RWPE2 (cell line): ENCODE results near the gene CSTF3.

ENCODE experiments used
- ATAC-seq: fragments of 200-7000 bp; cut with Tn5 transposase; 3 replicates; pipeline ENCODE4 v1.9.1; 2021; ENCODE audit warnings: low read depth
- DNase-seq: peaks from one replicate; pipeline ENCODE4 v3.0.0-alpha.2; 2020; ENCODE audit warnings: low spot score
- H3K27ac ChIP-seq: fragments of 450-650 bp; 2 replicates; pipeline ENCODE4 v1.5.1; 2017; ENCODE audit warnings: mild to moderate bottlenecking; ENCODE audit not compliant: poor library complexity, severe bottlenecking
- H3K27me3 ChIP-seq: fragments of 250-450 bp; sonication (Bioruptor Pico); 2 replicates; pipeline ENCODE4 v1.5.1; 2021; ENCODE audit warnings: mild to moderate bottlenecking, moderate library complexity; ENCODE audit not compliant: insufficient read depth, poor library complexity, severe bottlenecking
- H3K36me3 ChIP-seq: fragments of 250-450 bp; sonication (Bioruptor Pico); 2 replicates; pipeline ENCODE4 v1.5.1; 2020; ENCODE audit warnings: low read depth, mild to moderate bottlenecking, moderate library complexity
- H3K4me1 ChIP-seq: fragments of 250-450 bp; sonication (Bioruptor Pico); 2 replicates; pipeline ENCODE4 v1.5.1; 2021; ENCODE audit warnings: mild to moderate bottlenecking, moderate library complexity; ENCODE audit not compliant: insufficient read depth, poor library complexity, severe bottlenecking
- H3K4me3 ChIP-seq: fragments of 250-450 bp; sonication (Bioruptor Pico); 2 replicates; pipeline ENCODE4 v1.5.1; 2021; ENCODE audit warnings: mild to moderate bottlenecking, moderate library complexity; ENCODE audit not compliant: severe bottlenecking
- H3K9me3 ChIP-seq: fragments of 250-450 bp; sonication (Bioruptor Pico); 2 replicates; pipeline ENCODE4 v1.5.1; 2021; ENCODE audit warnings: mild to moderate bottlenecking, moderate library complexity; ENCODE audit not compliant: severe bottlenecking
- CTCF ChIP-seq: fragments of 450-650 bp; IDR thresholded peaks from one replicate; pipeline ENCODE4 v1.5.1; 2017; ENCODE audit warnings: mild to moderate bottlenecking, moderate library complexity; ENCODE audit not compliant: poor library complexity, severe bottlenecking

The CSTF3 gene

GRCh38 chr11:33116535-33116934 lies 44.7 kb downstream of the CSTF3 start:
- Histone ChIP-seq H3K4me3 (no peak overlapping the region), H3K9me3 (no peaks in the 10 kb centered on the region), H3K36me3 (peaks cover 8% of the 10 kb centered on the region), H3K27me3 (no peaks in the 10 kb centered on the region), H3K4me1 (no peaks in the 10 kb centered on the region), H3K27ac (no peak overlapping the region)
- TF ChIP-seq CTCF: no peak
- peak; percentile 97 for ATAC-seq
- no peak for DNase-seq

- DNase-seq: no peak
- TF ChIP-seq CTCF: no peak
- H3K4me1 ChIP-seq: no peaks in the 10 kb centered on the region
- no peaks in the 10 kb centered on the region for H3K27me3 ChIP-seq
- H3K4me3 ChIP-seq: no peak overlapping the region
- no peak overlapping the region for H3K27ac ChIP-seq
- H3K36me3 ChIP-seq: peaks cover 38% of the 10 kb centered on the region
- no peak for ATAC-seq
- no peaks in the 10 kb centered on the region for H3K9me3 ChIP-seq
Measured at GRCh38 chr11:33110083-33110482, 51.2 kb downstream of the CSTF3 start.

- DNase-seq (no peak), ATAC-seq (no peak)
- Histone ChIP-seq H3K36me3 (peaks cover 43% of the 10 kb centered on the region), H3K27ac (no peak overlapping the region), H3K27me3 (no peaks in the 10 kb centered on the region), H3K9me3 (no peaks in the 10 kb centered on the region), H3K4me1 (no peaks in the 10 kb centered on the region), H3K4me3 (no peak overlapping the region)
- TF ChIP-seq CTCF: no peak
Measured at GRCh38 chr11:33109294-33109895, 51.9 kb downstream of the CSTF3 start.

- H3K4me3 ChIP-seq: no peak overlapping the region
- no peaks in the 10 kb centered on the region for H3K4me1 ChIP-seq
- no peak for TF ChIP-seq CTCF
- H3K36me3 ChIP-seq: peaks cover 92% of the 10 kb centered on the region
- no peaks in the 10 kb centered on the region for H3K27me3 ChIP-seq
- DNase-seq (no peak), ATAC-seq (no peak)
- no peak overlapping the region for H3K27ac ChIP-seq
- no peaks in the 10 kb centered on the region for H3K9me3 ChIP-seq
Measured at GRCh38 chr11:33103836-33104235, 57.4 kb downstream of the CSTF3 start.

GRCh38 chr11:33094157-33094556 lies 67.1 kb downstream of the CSTF3 start:
- ATAC-seq (no peak), DNase-seq (no peak)
- no peak overlapping the region for H3K4me3 ChIP-seq
- TF ChIP-seq CTCF: no peak
- no peaks in the 10 kb centered on the region for H3K27me3 ChIP-seq
- no peak overlapping the region for H3K27ac ChIP-seq
- no peaks in the 10 kb centered on the region for H3K9me3 ChIP-seq
- no peaks in the 10 kb centered on the region for H3K4me1 ChIP-seq
- peaks cover 76% of the 10 kb centered on the region for H3K36me3 ChIP-seq
